ENCODE data around the gene SERP2. TPM values are rescaled to one million over a fixed set of nuclear protein-coding genes. Genes with fewer than 3 reads are reported as not detected.

SERP2 gene
- total and polyA plus RNA-seq, 2 of the 13 experiments (the other 11 are each of a cell fraction or from before 2014, with no cell fraction given), result not detected

- no peak for ATAC-seq
- no peak overlapping the region for H3K27ac ChIP-seq (ENCODE audit: extremely low read length, insufficient read depth, low read length)
- ChIA-PET CTCF (ENCODE audit: low intra/inter-chr PET ratio, low total read pairs) (no interaction called here), POLR2A (no interaction called here)
- DNase-seq (ENCODE audit: low spot score), result no peak
- BruUV-seq (replicated peaks), result no TSS peak
- H3K27me3 ChIP-seq (ENCODE audit: control insufficient read depth in 1 of 2, insufficient read depth in 2 of 2, low read length in 2 of 2), result no peaks in the 10 kb centered on the region; a peak in 1 of 5 replicates
- in situ Hi-C loops (cut with HindIII; ENCODE audit: extremely low pct_ligation_motif_present, low pct_unique_long_range_greater_than_20kb), result no loop called here
- no peaks in the 10 kb centered on the region for H3K36me3 ChIP-seq (replicated peaks in 1 of 2; ENCODE audit: control insufficient read depth in 1 of 2, insufficient read depth in 2 of 2, low read length in 2 of 2)
- 17% methylated on average over 4 of the region's 4 CpGs for WGBS (ENCODE audit: low lambda C conversion rate)
- no peak for FAIRE-seq
- H3K9me3 ChIP-seq (ENCODE audit: low read length), result no peaks in the 10 kb centered on the region
- H3K4me3 ChIP-seq (replicated peaks in 1 of 3; ENCODE audit: insufficient read depth in 1 of 3, low read depth in 2 of 3, low read length in 3 of 3), result no peak overlapping the region
- intact Hi-C loops (cut with micrococcal nuclease; ENCODE audit: unreplicated experiment), result no loop called here
- no peak overlapping the region for H2AFZ ChIP-seq (ENCODE audit: low read length)
- no peaks in the 10 kb centered on the region for H3K79me2 ChIP-seq (ENCODE audit: insufficient read depth, low read length)
- H3K9ac ChIP-seq (ENCODE audit: insufficient read depth, low read depth, low read length), result no peak overlapping the region
- TF ChIP-seq GTF3A (CRISPR knock-in tag; conservative IDR thresholded peaks at IDR 0.05) (no peak), XRCC5 (optimal IDR thresholded peaks at IDR 0.05; ENCODE audit: low read length) (no peak), PBX3 (CRISPR knock-in tag; IDR thresholded peaks at IDR 0.05; ENCODE audit: borderline replicate concordance) (no peak), ERF (CRISPR knock-in tag; IDR thresholded peaks at IDR 0.05) (no peak), SMARCC2 (IDR thresholded peaks at IDR 0.05) (no peak), HOXA5 (CRISPR knock-in tag; IDR thresholded peaks at IDR 0.05) (no peak), ZNF510 (CRISPR knock-in tag; IDR thresholded peaks at IDR 0.05; ENCODE audit: low read depth) (no peak), MXD3 (CRISPR knock-in tag; IDR thresholded peaks at IDR 0.05) (no peak), MED8 (CRISPR knock-in tag; IDR thresholded peaks at IDR 0.05; ENCODE audit: insufficient replicate concordance) (no peak), IKZF1 (IDR thresholded peaks at IDR 0.05) (no peak), SETDB1 (CRISPR knock-in tag; IDR thresholded peaks at IDR 0.05; ENCODE audit: borderline replicate concordance) (no peak), TEAD3 (CRISPR knock-in tag; optimal IDR thresholded peaks at IDR 0.05; ENCODE audit: borderline replicate concordance) (no peak), JUND (CRISPR knock-in tag; IDR thresholded peaks at IDR 0.05) (no peak), RARA (CRISPR knock-in tag; IDR thresholded peaks at IDR 0.05) (no peak), SKIL (CRISPR knock-in tag; IDR thresholded peaks at IDR 0.05; ENCODE audit: borderline replicate concordance) (no peak), ZNF850 (CRISPR knock-in tag; conservative IDR thresholded peaks at IDR 0.05) (no peak)
- H3K4me2 ChIP-seq (ENCODE audit: low read depth, low read length), result no peak overlapping the region
- H4K20me1 ChIP-seq (ENCODE audit: insufficient read depth, low read length), result no peaks in the 10 kb centered on the region
- H3K4me1 ChIP-seq (ENCODE audit: insufficient read depth, low read length), result no peaks in the 10 kb centered on the region
Measured at GRCh38 chr13:44337581-44337980, 36.0 kb upstream of the SERP2 start.

Data from HepG2 (cell line).